A549 (cell line): Measurements from ENCODE around the gene SDF4.
"Not testable (repeated sequence)": the region's sequence is repeated elsewhere in the genome, so short reads cannot be mapped to it uniquely, and the experiment has no call there.

Experiments
- EP300 ChIP-seq, 2 experiments: fragments of >200 bp; sonication (Bioruptor Twin); formaldehyde crosslinking; IDR thresholded peaks; 2 replicates in 1 of 2; 3 replicates in 1 of 2; pipeline ENCODE4 v1.6.1; 2016 to 2017
- FOSL2 ChIP-seq, 2 experiments: fragments of 450-650 bp in 1 of 2; fragments of >200 bp in 1 of 2; sonication (Bioruptor Twin) in 1 of 2; formaldehyde crosslinking; IDR thresholded peaks; 2 replicates each; pipeline versions ENCODE4 v1.5.0 to v1.6.1; 2016 to 2020; ENCODE audit warnings: mild to moderate bottlenecking in 1 of 2, moderate library complexity in 1 of 2
- MAZ ChIP-seq: fragments of 150-350 bp; IDR thresholded peaks from 2 replicates; pipeline ENCODE4 v1.6.1; 2014; ENCODE audit warnings: antibody characterized with exemption, low read depth, low read length, borderline replicate concordance
- POLR2A ChIP-seq: IDR thresholded peaks from 2 replicates; pipeline ENCODE4 v1.6.1; 2012; ENCODE audit warnings: mild to moderate bottlenecking, low read length
- POLR2AphosphoS2 ChIP-seq: conservative IDR thresholded peaks from 2 replicates; pipeline ENCODE4 v1.6.1; 2012; ENCODE audit warnings: low read length, improper control_type of control experiment, inconsistent platforms
- RAD21 ChIP-seq, 2 experiments: fragments of >200 bp in 1 of 2; sonication (Bioruptor Twin) in 1 of 2; formaldehyde crosslinking in 1 of 2; IDR thresholded peaks in 1 of 2; conservative IDR thresholded peaks in 1 of 2; 2 replicates in 1 of 2; 3 replicates in 1 of 2; pipeline ENCODE4 v1.6.1; 2012 to 2018; ENCODE audit warnings: inconsistent platforms in 1 of 2
- RCOR1 ChIP-seq: fragments of 150-350 bp; IDR thresholded peaks from 2 replicates; pipeline ENCODE4 v1.6.1; 2014; ENCODE audit warnings: antibody characterized with exemption, low read length, low read depth
- TF ChIP-seq, protein P1 (sequence below): fragments of >200 bp; sonication (Bioruptor Twin); formaldehyde crosslinking; IDR thresholded peaks from 3 replicates; pipeline ENCODE4 v1.5.1; 2016
- TF ChIP-seq, protein P2 (sequence below): fragments of 200-600 bp; sonication (generic); IDR thresholded peaks from 2 replicates; pipeline ENCODE4 v1.6.1; 2016; ENCODE audit warnings: antibody characterized with exemption, mild to moderate bottlenecking, moderate library complexity

DNA sequence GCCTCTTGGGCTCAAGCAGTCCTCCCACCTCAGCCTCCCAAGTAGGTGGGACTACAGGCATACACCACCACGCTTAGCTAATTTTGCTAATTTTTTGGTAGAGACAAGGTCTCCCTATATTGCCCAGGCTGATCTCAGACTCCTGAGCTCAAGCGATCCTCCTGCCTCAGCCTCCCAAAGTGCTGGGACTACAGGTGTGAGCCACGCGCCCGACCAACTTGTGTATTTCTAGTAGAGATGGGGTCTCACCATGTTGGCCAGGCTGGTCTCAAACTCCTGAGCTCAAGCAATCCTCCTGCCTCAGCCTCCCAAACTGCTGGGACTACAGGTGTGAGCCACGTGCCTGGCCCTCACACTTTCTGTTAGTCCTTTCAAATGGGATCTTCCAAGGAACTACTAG, 36.1 kb downstream of the SDF4 start:
- TF ChIP-seq, protein P1, sequence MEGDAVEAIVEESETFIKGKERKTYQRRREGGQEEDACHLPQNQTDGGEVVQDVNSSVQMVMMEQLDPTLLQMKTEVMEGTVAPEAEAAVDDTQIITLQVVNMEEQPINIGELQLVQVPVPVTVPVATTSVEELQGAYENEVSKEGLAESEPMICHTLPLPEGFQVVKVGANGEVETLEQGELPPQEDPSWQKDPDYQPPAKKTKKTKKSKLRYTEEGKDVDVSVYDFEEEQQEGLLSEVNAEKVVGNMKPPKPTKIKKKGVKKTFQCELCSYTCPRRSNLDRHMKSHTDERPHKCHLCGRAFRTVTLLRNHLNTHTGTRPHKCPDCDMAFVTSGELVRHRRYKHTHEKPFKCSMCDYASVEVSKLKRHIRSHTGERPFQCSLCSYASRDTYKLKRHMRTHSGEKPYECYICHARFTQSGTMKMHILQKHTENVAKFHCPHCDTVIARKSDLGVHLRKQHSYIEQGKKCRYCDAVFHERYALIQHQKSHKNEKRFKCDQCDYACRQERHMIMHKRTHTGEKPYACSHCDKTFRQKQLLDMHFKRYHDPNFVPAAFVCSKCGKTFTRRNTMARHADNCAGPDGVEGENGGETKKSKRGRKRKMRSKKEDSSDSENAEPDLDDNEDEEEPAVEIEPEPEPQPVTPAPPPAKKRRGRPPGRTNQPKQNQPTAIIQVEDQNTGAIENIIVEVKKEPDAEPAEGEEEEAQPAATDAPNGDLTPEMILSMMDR = not testable (repeated sequence)
- not testable (repeated sequence) for TF ChIP-seq MAZ; POLR2A; FOSL2 (IDR thresholded peaks at IDR 0.05); FOSL2 (CRISPR knock-in tag; IDR thresholded peaks at IDR 0.05); RAD21 (conservative IDR thresholded peaks at IDR 0.05 in 1 of 2, IDR thresholded peaks at IDR 0.05 in 1 of 2); EP300 (IDR thresholded peaks at IDR 0.05); POLR2AphosphoS2; RCOR1
- TF ChIP-seq, protein P2, sequence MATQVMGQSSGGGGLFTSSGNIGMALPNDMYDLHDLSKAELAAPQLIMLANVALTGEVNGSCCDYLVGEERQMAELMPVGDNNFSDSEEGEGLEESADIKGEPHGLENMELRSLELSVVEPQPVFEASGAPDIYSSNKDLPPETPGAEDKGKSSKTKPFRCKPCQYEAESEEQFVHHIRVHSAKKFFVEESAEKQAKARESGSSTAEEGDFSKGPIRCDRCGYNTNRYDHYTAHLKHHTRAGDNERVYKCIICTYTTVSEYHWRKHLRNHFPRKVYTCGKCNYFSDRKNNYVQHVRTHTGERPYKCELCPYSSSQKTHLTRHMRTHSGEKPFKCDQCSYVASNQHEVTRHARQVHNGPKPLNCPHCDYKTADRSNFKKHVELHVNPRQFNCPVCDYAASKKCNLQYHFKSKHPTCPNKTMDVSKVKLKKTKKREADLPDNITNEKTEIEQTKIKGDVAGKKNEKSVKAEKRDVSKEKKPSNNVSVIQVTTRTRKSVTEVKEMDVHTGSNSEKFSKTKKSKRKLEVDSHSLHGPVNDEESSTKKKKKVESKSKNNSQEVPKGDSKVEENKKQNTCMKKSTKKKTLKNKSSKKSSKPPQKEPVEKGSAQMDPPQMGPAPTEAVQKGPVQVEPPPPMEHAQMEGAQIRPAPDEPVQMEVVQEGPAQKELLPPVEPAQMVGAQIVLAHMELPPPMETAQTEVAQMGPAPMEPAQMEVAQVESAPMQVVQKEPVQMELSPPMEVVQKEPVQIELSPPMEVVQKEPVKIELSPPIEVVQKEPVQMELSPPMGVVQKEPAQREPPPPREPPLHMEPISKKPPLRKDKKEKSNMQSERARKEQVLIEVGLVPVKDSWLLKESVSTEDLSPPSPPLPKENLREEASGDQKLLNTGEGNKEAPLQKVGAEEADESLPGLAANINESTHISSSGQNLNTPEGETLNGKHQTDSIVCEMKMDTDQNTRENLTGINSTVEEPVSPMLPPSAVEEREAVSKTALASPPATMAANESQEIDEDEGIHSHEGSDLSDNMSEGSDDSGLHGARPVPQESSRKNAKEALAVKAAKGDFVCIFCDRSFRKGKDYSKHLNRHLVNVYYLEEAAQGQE = not testable (repeated sequence)
